Measurements from ENCODE around the gene NXPH1. TPM values are rescaled to one million over a fixed set of nuclear protein-coding genes. Genes with fewer than 3 reads are reported as not detected.

The NXPH1 gene
- total and polyA plus RNA-seq, 5 donors: not detected

- no peaks in the 10 kb centered on the region for H3K27me3 ChIP-seq (ENCODE audit: control insufficient read depth, insufficient read depth)
- intact Hi-C loops (cut with DNase I): loop anchor here in 1 of 4 donors (10.0 kb wide), 1 partner anchor 2004 kb away; no protein-coding TSS in a partner anchor
- 80% methylated on average over 1 of the region's 1 CpG for WGBS
- no peak for ATAC-seq
- H3K9me3 ChIP-seq (ENCODE audit: control insufficient read depth, low read length): no peaks in the 10 kb centered on the region
- DNase-seq: no peak
- H3K4me1 ChIP-seq (ENCODE audit: control insufficient read depth, insufficient read depth, low read length): no peaks in the 10 kb centered on the region
- no peak overlapping the region for H3K4me3 ChIP-seq (ENCODE audit: low read length)
- H3K27ac ChIP-seq (ENCODE audit: low read length): no peak overlapping the region
Observed at GRCh38 chr7:8411103-8411502, 22.3 kb upstream of the NXPH1 start.

GRCh38 chr7:8413600-8413999, 19.8 kb upstream of the NXPH1 start:
- Histone ChIP-seq H3K4me1 (ENCODE audit: control insufficient read depth, insufficient read depth, low read length) (no peaks in the 10 kb centered on the region), H3K9me3 (ENCODE audit: control insufficient read depth, low read length) (no peaks in the 10 kb centered on the region), H3K4me3 (ENCODE audit: low read length) (no peak overlapping the region), H3K27ac (ENCODE audit: low read length) (no peak overlapping the region), H3K27me3 (ENCODE audit: control insufficient read depth, insufficient read depth) (no peaks in the 10 kb centered on the region)
- ATAC-seq: no peak
- intact Hi-C loops (cut with DNase I): loop anchor here in 1 of 4 donors (10.0 kb wide), 1 partner anchor 2001 kb away; no protein-coding TSS in a partner anchor
- no peak for DNase-seq
- 72% methylated on average over 4 of the region's 4 CpGs for WGBS

- Histone ChIP-seq H3K9me3 (ENCODE audit: control insufficient read depth, low read length) (no peaks in the 10 kb centered on the region), H3K27ac (ENCODE audit: low read length) (no peak overlapping the region), H3K4me1 (ENCODE audit: control insufficient read depth, insufficient read depth, low read length) (no peaks in the 10 kb centered on the region), H3K4me3 (ENCODE audit: low read length) (no peak overlapping the region), H3K27me3 (ENCODE audit: control insufficient read depth, insufficient read depth) (no peaks in the 10 kb centered on the region)
- intact Hi-C loops (cut with DNase I): loop anchor here in 1 of 4 donors (10.0 kb wide), 1 partner anchor 1996 kb away; no protein-coding TSS in a partner anchor
- no peak for ATAC-seq
- 0% methylated on average over 1 of the region's 1 CpG for WGBS
- peak in 1 of 3 donors; percentile 25 for DNase-seq
Observed at GRCh38 chr7:8418629-8419245, 14.7 kb upstream of the NXPH1 start.

- H3K4me1 ChIP-seq (ENCODE audit: control insufficient read depth, insufficient read depth, low read length): no peaks in the 10 kb centered on the region
- no peak overlapping the region for H3K4me3 ChIP-seq (ENCODE audit: low read length)
- ATAC-seq: no peak
- intact Hi-C loops (cut with DNase I): no loop called here
- no peak for DNase-seq
- whole genome bisulfite sequencing: 81% methylated on average over 1 of the region's 1 CpG
- H3K27me3 ChIP-seq (ENCODE audit: control insufficient read depth, insufficient read depth): no peaks in the 10 kb centered on the region
- no peaks in the 10 kb centered on the region for H3K9me3 ChIP-seq (ENCODE audit: control insufficient read depth, low read length)
- no peak overlapping the region for H3K27ac ChIP-seq (ENCODE audit: low read length)
Observed at GRCh38 chr7:8422177-8422576, 11.2 kb upstream of the NXPH1 start.

GRCh38 chr7:8423057-8423456, 10.4 kb upstream of the NXPH1 start:
- 82% methylated on average over 2 of the region's 2 CpGs for WGBS
- Histone ChIP-seq H3K27ac (ENCODE audit: low read length) (no peak overlapping the region), H3K4me1 (ENCODE audit: control insufficient read depth, insufficient read depth, low read length) (no peaks in the 10 kb centered on the region), H3K9me3 (ENCODE audit: control insufficient read depth, low read length) (no peaks in the 10 kb centered on the region), H3K4me3 (ENCODE audit: low read length) (no peak overlapping the region), H3K27me3 (ENCODE audit: control insufficient read depth, insufficient read depth) (no peaks in the 10 kb centered on the region)
- no peak for DNase-seq
- intact Hi-C loops (cut with DNase I): no loop called here
- no peak for ATAC-seq

- ATAC-seq (no peak), DNase-seq (no peak)
- intact Hi-C loops (cut with DNase I): no loop called here
- Histone ChIP-seq H3K4me3 (ENCODE audit: low read length) (no peak overlapping the region), H3K9me3 (ENCODE audit: control insufficient read depth, low read length) (no peaks in the 10 kb centered on the region), H3K4me1 (ENCODE audit: control insufficient read depth, insufficient read depth, low read length) (no peaks in the 10 kb centered on the region), H3K27ac (ENCODE audit: low read length) (no peak overlapping the region), H3K27me3 (ENCODE audit: control insufficient read depth, insufficient read depth) (no peaks in the 10 kb centered on the region)
- WGBS: 76% methylated on average over 1 of the region's 1 CpG
Observed at GRCh38 chr7:8425223-8425622, 8.2 kb upstream of the NXPH1 start.

GRCh38 chr7:8430643-8431042, 2.8 kb upstream of the NXPH1 start:
- Histone ChIP-seq H3K4me1 (ENCODE audit: control insufficient read depth, insufficient read depth, low read length) (no peaks in the 10 kb centered on the region), H3K9me3 (ENCODE audit: control insufficient read depth, low read length) (no peaks in the 10 kb centered on the region), H3K27ac (ENCODE audit: low read length) (no peak overlapping the region), H3K27me3 (ENCODE audit: control insufficient read depth, insufficient read depth) (no peaks in the 10 kb centered on the region), H3K4me3 (ENCODE audit: low read length) (no peak overlapping the region)
- intact Hi-C loops (cut with DNase I): no loop called here
- DNase-seq: no peak
- WGBS: 83% methylated on average over 1 of the region's 1 CpG
- ATAC-seq: no peak

- Histone ChIP-seq H3K9me3 (ENCODE audit: control insufficient read depth, low read length) (no peaks in the 10 kb centered on the region), H3K4me1 (ENCODE audit: control insufficient read depth, insufficient read depth, low read length) (no peaks in the 10 kb centered on the region), H3K27me3 (ENCODE audit: control insufficient read depth, insufficient read depth) (no peaks in the 10 kb centered on the region), H3K4me3 (ENCODE audit: low read length) (no peak overlapping the region), H3K27ac (ENCODE audit: low read length) (no peak overlapping the region)
- 2% methylated on average over 46 of the region's 46 CpGs for WGBS
- ATAC-seq (peak in 1 of 2 donors; percentile 16), DNase-seq (peak in 1 of 3 donors; percentile 23)
- intact Hi-C loops (cut with DNase I): no loop called here
Observed at GRCh38 chr7:8434290-8435002, 1.0 kb downstream of the NXPH1 start.

- H3K27me3 ChIP-seq (ENCODE audit: control insufficient read depth, insufficient read depth): no peaks in the 10 kb centered on the region
- H3K9me3 ChIP-seq (ENCODE audit: control insufficient read depth, low read length): no peaks in the 10 kb centered on the region
- no peak overlapping the region for H3K27ac ChIP-seq (ENCODE audit: low read length)
- ATAC-seq: no peak
- no peaks in the 10 kb centered on the region for H3K4me1 ChIP-seq (ENCODE audit: control insufficient read depth, insufficient read depth, low read length)
- 3% methylated on average over 33 of the region's 33 CpGs for WGBS
- DNase-seq: peak in 1 of 3 donors; percentile 34
- intact Hi-C loops (cut with DNase I): no loop called here
- H3K4me3 ChIP-seq (ENCODE audit: low read length): no peak overlapping the region
Observed at GRCh38 chr7:8435095-8435494, 1.7 kb downstream of the NXPH1 start.

GRCh38 chr7:8435590-8436545, 2.5 kb downstream of the NXPH1 start:
- Histone ChIP-seq H3K27me3 (ENCODE audit: control insufficient read depth, insufficient read depth) (peaks cover 2% of the 10 kb centered on the region), H3K9me3 (ENCODE audit: control insufficient read depth, low read length) (no peaks in the 10 kb centered on the region), H3K4me1 (ENCODE audit: control insufficient read depth, insufficient read depth, low read length) (no peaks in the 10 kb centered on the region), H3K27ac (ENCODE audit: low read length) (no peak overlapping the region), H3K4me3 (ENCODE audit: low read length) (no peak overlapping the region)
- intact Hi-C loops (cut with DNase I): no loop called here
- WGBS: 11% methylated on average over 33 of the region's 33 CpGs
- DNase-seq (no peak), ATAC-seq (no peak)

GRCh38 chr7:8436965-8437364, 3.6 kb downstream of the NXPH1 start:
- intact Hi-C loops (cut with DNase I): no loop called here
- no peak for ATAC-seq
- no peaks in the 10 kb centered on the region for H3K4me1 ChIP-seq (ENCODE audit: control insufficient read depth, insufficient read depth, low read length)
- H3K27me3 ChIP-seq (ENCODE audit: control insufficient read depth, insufficient read depth): peaks cover 2% of the 10 kb centered on the region
- WGBS: under 1% methylated on average over 15 of the region's 15 CpGs
- H3K4me3 ChIP-seq (ENCODE audit: low read length): no peak overlapping the region
- H3K9me3 ChIP-seq (ENCODE audit: control insufficient read depth, low read length): peaks cover 2% of the 10 kb centered on the region
- DNase-seq: peak in 1 of 3 donors; percentile 50
- no peak overlapping the region for H3K27ac ChIP-seq (ENCODE audit: low read length)

Measured in right cardiac atrium (tissue), 5 donors.